RCC 7860 (cell line): ENCODE measurements around the gene TTC39B.

Source experiments
- DNase-seq: peaks from one replicate; pipeline ENCODE4 v3.0.0-alpha.2; 2015; ENCODE audit warnings: low spot score
- FAIRE-seq: peaks from 2 replicates; lab custom pipeline; 2012; peaks lifted over from hg19 to GRCh38; lab: Jason Lieb, UNC

TTC39B gene

DNA sequence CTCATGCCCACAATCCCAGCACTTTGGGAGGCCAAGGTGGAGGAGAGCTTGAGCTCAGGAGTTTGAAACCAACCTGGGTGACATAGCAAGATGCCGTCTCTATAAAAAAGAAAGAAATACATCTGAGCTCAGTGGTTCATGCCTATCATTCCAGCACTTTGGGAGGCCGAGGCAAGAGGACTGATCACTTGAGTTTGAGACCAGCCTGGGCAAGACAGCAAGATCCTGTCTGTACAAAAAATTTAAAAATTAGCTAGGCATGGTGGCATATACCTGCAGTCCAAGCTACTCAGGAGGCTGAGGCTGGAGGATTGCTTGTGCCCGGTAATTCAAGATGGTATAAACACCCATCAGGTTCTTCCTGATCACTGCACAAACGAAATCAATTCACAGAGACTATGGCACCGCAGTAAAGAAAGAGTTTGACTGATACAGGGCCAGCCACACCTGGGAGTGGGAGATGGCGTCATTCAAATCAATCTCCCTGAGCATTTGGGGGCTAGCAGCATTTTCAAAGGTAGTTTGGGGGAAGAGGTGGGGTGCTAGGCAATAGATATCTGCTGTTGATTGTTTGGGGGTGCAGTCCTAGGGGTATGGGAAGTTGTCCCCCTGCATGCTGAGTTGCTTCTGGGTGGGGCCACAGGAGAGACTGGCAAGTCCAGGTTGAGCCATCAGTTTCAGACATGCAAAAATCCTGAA lies 169.2 kb downstream of the TTC39B start:
- no peak for DNase-seq
- no peak for FAIRE-seq

DNA sequence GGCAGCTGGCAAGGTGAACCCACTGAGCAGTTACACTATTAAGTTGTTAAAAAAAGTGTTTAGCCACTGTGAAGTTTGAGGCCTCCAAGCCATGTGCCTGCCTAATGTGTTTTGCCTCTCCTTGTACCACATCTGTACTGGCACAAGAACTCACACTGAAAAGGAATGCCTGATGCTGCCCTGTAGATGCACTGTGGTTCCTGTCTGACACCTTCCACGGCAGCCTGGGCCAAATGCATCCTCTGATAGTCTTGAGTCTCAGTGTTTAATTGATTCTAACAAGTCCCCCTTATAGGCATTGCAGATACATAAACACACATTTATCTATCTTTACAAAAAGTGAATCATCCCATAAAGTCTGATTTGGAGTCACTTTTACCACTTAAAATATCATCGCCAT lies 169.9 kb downstream of the TTC39B start:
- DNase-seq (no peak), FAIRE-seq (no peak)

DNA sequence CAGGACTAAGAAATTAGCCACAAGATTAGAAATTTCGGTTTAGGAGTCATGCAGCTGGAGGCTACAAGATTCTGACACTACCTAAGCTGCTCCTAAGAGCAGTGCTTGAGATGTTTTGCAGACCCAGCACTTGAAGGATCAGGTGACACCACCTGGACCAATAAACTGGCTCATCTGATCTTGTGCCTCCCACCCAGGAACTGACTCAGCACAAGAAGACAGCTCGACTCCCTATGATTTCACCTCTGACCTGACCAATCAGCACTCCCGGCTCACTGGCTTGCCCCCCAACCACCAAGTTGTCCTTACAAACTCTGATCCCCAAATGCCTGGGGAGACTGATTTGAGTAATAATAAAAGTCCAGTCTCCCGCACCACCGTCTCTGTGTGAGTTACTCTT lies 170.4 kb downstream of the TTC39B start:
- no peak for DNase-seq
- no peak for FAIRE-seq

DNA sequence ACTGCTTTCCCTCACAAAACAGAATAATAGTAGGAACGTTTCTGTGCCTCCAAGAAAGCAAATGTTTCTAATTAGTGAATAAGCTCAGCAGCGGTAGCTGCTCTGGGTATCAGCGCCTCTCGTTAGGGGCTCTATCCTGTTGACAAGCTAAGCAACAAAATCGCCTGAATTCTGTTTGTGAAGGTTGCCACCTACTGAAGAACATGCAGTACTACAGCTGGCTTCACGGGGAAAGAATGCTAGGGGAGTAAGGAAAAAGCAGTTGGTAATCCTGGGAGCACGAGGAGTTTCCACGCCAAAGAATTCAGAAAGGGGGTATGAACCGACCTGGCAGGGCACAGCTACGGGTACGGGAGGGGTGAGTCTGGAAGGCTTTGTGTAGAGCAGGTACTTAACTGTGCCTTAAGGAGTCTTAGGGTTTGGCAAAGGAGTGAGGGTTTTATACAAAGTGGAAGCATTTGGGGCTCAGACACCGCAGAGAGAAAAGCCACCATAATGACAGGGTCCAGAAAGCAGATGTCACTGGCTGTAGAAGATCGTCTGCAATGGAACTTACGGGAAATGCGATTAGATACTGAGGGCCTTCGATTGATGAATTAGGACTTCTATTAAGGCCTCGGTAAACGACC lies 171.7 kb downstream of the TTC39B start:
- peak; percentile 29 for DNase-seq
- FAIRE-seq: no peak

DNA sequence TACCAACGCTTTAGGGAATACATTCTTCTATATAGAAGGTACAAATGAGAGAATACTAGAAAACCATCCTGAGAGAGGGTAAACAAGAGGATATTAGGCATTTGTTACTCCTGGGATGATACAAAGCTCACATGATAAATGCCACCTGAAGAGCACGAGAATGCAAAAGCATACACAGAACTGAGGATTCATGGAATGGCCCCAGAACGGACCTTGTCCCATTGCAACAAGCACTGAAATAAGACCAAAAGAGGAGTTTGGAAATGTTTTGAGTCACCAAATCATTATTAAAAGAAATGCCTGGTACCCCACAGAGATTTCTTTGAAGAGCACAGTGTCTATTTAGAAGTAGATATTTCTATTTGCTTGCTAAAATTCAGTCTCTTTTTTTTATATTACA lies 173.5 kb downstream of the TTC39B start:
- DNase-seq (no peak), FAIRE-seq (no peak)

DNA sequence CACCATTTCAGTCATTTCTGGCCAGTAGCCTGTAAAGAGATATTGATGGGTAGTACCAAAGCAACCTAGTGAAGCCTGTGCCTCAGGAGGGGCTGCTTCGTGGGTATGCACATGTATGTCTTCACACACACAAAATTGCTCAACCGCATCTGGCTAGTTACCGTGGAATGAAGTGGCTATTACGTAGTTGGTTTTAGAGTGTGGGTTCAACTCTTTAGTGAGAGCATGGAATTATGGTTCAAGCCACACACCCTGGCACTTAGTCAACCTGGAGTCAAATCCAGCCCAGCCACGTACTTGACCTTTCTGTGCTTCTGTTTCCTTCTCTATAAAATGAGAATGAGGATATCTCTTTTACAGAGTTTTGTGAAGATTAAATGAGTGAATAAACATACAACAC lies 174.9 kb downstream of the TTC39B start:
- no peak for DNase-seq
- no peak for FAIRE-seq

DNA sequence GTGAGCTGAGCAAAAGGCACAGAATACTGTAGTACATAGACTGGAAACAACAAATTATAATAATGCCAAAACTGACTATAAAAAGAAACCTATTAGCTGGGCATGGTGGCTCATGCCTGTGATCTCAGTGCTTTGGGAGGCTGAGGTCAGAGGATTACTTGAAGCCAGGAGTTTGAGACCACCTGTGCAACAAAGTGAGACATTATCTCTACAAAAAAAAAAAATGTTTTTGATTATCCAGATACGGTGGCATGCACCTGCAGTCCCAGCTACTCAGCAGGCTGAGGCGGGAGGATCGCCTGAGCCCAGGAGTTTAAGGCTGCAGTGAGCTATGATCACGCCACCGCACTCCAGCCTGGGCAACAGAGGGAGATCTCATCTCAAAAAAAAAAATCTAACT lies 175.9 kb downstream of the TTC39B start:
- FAIRE-seq (no peak), DNase-seq (no peak)

DNA sequence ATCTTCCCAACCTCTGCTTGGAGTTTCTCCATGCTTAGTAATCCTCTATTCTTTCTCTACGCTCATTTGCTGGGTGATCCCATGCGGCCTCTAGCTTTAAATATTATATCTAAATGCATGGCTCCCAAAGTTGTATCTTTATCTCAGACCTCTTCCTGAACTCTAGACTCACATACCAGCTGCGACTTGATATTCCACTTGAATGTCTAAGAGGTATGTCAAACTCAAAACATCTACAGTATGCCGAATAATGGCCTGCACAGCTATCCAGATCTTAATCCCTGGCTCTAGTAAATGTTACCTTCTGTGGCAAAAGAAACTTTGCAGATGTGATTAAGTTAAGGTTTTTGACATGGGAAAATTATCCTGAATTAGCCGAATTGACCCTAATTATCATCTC lies 179.2 kb downstream of the TTC39B start:
- FAIRE-seq (no peak), DNase-seq (no peak)

DNA sequence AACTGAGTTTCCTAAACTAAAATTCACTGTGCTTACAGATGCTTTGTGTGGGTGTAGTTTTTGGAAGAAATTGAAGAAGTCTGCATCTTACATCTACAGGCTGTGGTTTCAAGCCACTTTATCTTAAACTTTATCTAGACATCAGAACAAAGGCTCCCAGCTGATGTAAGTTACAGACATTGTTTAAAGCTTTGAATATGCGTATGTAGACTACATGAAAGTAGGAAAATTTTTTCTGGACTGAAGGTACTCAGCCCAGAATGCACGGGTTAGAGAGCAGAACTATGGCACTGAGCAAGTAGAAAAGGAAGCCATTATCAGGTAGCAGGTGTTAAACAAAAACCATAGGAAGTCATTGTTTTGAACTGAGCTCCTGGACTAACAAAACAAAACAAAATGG lies 185.4 kb downstream of the TTC39B start:
- FAIRE-seq: no peak
- no peak for DNase-seq

DNA sequence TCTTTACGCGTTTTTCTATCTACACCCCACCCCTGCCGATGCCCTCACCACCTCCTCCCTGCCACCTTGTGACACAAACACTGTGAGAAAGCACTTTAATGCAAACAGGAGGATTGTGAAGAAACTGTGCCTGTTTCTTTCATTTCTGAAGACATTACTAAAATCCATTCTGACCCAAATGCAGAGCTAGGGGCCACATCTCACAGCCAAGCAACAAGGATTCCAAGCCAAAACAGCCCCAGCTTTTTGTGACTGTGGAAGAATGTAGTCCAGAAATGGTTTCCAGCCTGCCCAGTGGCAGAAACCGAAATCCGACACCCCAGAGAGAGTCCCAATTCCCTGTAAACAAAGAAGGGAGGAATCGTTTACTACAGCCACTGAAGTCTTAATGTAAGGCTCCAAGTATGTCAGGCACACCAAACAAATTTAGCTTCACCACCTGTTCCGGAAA lies 190.9 kb downstream of the TTC39B start:
- FAIRE-seq (no peak), DNase-seq (no peak)

DNA sequence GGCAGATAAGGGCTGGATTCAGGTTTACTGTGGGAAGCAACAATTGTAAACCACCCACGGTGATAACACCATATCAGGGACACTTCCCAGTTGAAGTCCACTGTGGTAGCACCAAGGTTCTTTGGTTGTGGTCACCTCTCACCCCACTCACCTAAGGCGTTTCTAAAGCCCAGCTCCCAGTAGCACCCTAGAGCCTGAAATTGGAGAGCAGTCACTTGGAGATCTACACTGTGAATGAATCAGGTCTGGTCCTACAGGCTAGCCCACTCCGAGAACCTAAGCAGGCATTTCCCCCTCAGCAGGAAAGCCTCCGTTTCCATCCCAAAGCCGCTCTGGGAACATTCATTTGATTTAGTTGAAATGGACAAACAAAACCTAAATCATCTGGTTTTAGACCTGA lies 191.3 kb downstream of the TTC39B start:
- FAIRE-seq: no peak
- no peak for DNase-seq

DNA sequence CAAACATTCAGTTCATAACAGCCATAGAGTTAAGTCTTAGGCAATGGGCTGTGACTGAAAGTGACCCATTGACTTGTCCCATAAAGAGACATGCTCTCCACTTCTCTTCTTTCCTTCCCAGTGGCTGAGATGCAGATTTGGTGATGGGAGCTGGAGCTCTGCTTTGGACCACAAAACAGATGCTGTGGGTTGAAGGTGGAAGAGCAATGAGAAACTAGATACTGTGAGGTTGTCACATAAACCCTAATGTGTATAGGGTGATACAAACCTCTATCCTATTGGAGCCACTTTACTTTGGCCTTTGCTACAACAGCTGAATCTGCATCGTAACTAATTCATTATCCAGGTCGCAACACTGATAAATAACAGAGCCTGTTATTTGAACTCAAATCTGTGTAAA lies 192.0 kb downstream of the TTC39B start:
- FAIRE-seq: no peak
- DNase-seq: no peak
